Measurements from ENCODE around the gene ALDOB. TPM values are rescaled to one million over a fixed set of nuclear protein-coding genes. Genes with fewer than 3 reads are reported as not detected.
A peak's percentile ranks its signal among the peaks of the same experiment; 100 is the strongest.

Gene ALDOB
- total and polyA plus RNA-seq, 2 of the 13 experiments (the other 11 are each of a cell fraction or from before 2014, with no cell fraction given), result 0.29 to 0.97 TPM

DNA sequence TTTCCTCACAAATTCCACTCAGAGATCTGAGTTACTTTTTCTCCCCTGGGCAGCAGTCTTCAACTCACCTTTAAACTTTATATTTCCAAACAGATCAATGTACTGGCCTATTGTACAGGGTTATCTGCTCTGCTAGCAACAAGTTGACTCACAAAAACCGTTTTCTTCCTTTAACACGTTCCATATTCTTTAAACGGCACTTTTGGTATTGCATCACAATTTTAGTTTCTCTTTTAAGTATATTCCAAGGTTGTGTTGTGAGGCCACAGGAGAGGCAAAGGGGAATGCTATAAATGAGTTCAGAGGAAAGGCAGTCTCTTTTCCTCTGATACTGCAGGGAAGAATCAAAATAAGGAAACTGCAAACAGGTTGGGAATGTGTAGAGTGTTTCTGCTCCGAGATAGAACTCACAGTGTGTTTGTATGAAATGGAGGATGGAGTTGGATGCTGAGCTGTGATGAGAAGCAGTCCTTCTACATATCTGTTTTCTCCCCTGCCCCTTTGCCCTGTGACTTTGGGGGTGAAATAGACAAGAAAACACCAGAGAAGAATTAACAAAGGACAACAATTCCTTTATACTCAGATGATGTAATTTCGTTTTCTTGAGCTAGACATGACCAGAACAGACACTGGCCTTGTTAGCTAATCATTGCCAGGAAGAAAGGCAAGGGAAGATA is 9.9 kb upstream of the ALDOB start (continued):
- TF ChIP-seq E2F5 (CRISPR knock-in tag; conservative IDR thresholded peaks at IDR 0.05) (no peak), ZNF790 (CRISPR knock-in tag; IDR thresholded peaks at IDR 0.05; ENCODE audit: borderline replicate concordance) (no peak), ZNF549 (CRISPR knock-in tag; IDR thresholded peaks at IDR 0.05) (no peak), ZNF337 (CRISPR knock-in tag; IDR thresholded peaks at IDR 0.05; ENCODE audit: borderline replicate concordance, low read depth) (no peak), ELF3 (CRISPR knock-in tag; IDR thresholded peaks at IDR 0.05) (peak; percentile 65; the same call in 1 of the 2 replicates), ZNF530 (CRISPR knock-in tag; IDR thresholded peaks at IDR 0.05; ENCODE audit: low read depth) (no peak), NR2F6 (IDR thresholded peaks at IDR 0.05) (peak; percentile 63), NR2F6 (CRISPR knock-in tag; IDR thresholded peaks at IDR 0.05) (peak; percentile 43; the same call in 1 of the 2 replicates), LRRFIP1 (CRISPR knock-in tag; conservative IDR thresholded peaks at IDR 0.05) (no peak), IRF9 (CRISPR knock-in tag; IDR thresholded peaks at IDR 0.05; ENCODE audit: borderline replicate concordance) (no peak), CENPX (CRISPR knock-in tag; IDR thresholded peaks at IDR 0.05) (no peak), ZNF724P (CRISPR knock-in tag; IDR thresholded peaks at IDR 0.05; ENCODE audit: borderline replicate concordance) (no peak), NFYC (CRISPR knock-in tag; IDR thresholded peaks at IDR 0.05) (no peak), TERF1 (CRISPR knock-in tag; IDR thresholded peaks at IDR 0.05) (no peak), GZF1 (CRISPR knock-in tag; IDR thresholded peaks at IDR 0.05) (no peak), PRMT3 (CRISPR knock-in tag; IDR thresholded peaks at IDR 0.05; ENCODE audit: borderline replicate concordance, low read depth) (no peak), SP140L (CRISPR knock-in tag; IDR thresholded peaks at IDR 0.05; ENCODE audit: borderline replicate concordance) (no peak)
- TF ChIP-seq, protein P1, sequence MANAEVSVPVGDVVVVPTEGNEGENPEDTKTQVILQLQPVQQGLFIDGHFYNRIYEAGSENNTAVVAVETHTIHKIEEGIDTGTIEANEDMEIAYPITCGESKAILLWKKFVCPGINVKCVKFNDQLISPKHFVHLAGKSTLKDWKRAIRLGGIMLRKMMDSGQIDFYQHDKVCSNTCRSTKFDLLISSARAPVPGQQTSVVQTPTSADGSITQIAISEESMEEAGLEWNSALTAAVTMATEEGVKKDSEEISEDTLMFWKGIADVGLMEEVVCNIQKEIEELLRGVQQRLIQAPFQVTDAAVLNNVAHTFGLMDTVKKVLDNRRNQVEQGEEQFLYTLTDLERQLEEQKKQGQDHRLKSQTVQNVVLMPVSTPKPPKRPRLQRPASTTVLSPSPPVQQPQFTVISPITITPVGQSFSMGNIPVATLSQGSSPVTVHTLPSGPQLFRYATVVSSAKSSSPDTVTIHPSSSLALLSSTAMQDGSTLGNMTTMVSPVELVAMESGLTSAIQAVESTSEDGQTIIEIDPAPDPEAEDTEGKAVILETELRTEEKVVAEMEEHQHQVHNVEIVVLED (CRISPR knock-in tag; IDR thresholded peaks at IDR 0.05; ENCODE audit: borderline replicate concordance), result 0 out of 2 replicates have a peak, but pooled peaks have one; percentile 12
- TF ChIP-seq, protein P2, sequence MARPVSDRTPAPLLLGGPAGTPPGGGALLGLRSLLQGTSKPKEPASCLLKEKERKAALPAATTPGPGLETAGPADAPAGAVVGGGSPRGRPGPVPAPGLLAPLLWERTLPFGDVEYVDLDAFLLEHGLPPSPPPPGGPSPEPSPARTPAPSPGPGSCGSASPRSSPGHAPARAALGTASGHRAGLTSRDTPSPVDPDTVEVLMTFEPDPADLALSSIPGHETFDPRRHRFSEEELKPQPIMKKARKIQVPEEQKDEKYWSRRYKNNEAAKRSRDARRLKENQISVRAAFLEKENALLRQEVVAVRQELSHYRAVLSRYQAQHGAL (CRISPR knock-in tag; IDR thresholded peaks at IDR 0.05; ENCODE audit: not compliant biosample characterization), result no peak
